ENCODE measurements around the gene VPS45. TPM values are rescaled to one million over a fixed set of nuclear protein-coding genes. Genes with fewer than 3 reads are reported as not detected.

Gene VPS45
- total RNA-seq, 1 experiment from 2014 or later = 30.3 TPM

DNA sequence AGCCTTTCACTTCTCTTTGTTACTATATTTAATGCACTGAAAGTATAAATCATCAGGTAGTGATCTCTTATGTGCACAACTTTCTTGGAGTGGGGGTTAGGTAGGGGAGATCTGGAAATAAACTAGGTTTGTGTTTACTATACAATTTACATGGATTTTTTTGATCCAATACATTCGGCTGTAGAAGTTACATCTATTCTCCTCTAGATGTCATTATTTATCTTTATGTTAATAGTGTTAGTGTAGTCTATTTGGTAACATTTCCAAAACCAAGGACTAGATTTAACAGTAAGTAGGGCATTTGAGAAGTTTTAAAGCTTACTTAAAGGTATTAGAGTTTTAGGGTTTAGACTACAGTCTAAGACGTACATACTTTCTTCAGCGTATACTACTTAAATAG lies 5.4 kb downstream of the VPS45 start:
- Histone ChIP-seq H4K20me1 (ENCODE audit: insufficient read depth) (no peaks in the 10 kb centered on the region), H3K27ac (no peak overlapping the region), H3K9me3 (ENCODE audit: insufficient read depth, low read depth) (no peaks in the 10 kb centered on the region), H3K4me1 (replicated peaks; ENCODE audit: insufficient read depth) (peaks cover 9% of the 10 kb centered on the region; the same call in 1 of the 2 replicates), H3K9me2 (ENCODE audit: insufficient read depth) (no peaks in the 10 kb centered on the region), H2AFZ (no peak overlapping the region), H3K79me2 (ENCODE audit: low read depth) (peaks cover 12% of the 10 kb centered on the region), H3K36me3 (ENCODE audit: low read depth) (peaks cover 7% of the 10 kb centered on the region; the same call in 1 of the 2 replicates), H3K4me3 (no peak overlapping the region), H3K27me3 (ENCODE audit: insufficient read depth, low read depth) (no peaks in the 10 kb centered on the region), H3F3A (ENCODE audit: insufficient read depth, low read depth) (no peaks in the 10 kb centered on the region), H3K4me2 (no peak overlapping the region)
- POLR2A ChIA-PET (ENCODE audit: unreplicated experiment) = no interaction called here
- intact Hi-C loops (cut with micrococcal nuclease; ENCODE audit: unreplicated experiment) = loop anchor here (1.0 kb wide), 1 partner anchor 114 kb away; no protein-coding TSS in a partner anchor
- CTCF ChIA-PET = interaction anchor here (0.7 kb wide), 1 partner anchor 36 kb away, joined by 5 read pairs; no protein-coding TSS in a partner anchor
- no TSS peak for BruUV-seq (replicated peaks)
- no peak for TF ChIP-seq EZH2 (IDR thresholded peaks at IDR 0.05; ENCODE audit: low read depth)
- TF ChIP-seq, protein P1, sequence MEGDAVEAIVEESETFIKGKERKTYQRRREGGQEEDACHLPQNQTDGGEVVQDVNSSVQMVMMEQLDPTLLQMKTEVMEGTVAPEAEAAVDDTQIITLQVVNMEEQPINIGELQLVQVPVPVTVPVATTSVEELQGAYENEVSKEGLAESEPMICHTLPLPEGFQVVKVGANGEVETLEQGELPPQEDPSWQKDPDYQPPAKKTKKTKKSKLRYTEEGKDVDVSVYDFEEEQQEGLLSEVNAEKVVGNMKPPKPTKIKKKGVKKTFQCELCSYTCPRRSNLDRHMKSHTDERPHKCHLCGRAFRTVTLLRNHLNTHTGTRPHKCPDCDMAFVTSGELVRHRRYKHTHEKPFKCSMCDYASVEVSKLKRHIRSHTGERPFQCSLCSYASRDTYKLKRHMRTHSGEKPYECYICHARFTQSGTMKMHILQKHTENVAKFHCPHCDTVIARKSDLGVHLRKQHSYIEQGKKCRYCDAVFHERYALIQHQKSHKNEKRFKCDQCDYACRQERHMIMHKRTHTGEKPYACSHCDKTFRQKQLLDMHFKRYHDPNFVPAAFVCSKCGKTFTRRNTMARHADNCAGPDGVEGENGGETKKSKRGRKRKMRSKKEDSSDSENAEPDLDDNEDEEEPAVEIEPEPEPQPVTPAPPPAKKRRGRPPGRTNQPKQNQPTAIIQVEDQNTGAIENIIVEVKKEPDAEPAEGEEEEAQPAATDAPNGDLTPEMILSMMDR (conservative IDR thresholded peaks at IDR 0.05) = peak; percentile 65
- DNase-seq = no peak

DNA sequence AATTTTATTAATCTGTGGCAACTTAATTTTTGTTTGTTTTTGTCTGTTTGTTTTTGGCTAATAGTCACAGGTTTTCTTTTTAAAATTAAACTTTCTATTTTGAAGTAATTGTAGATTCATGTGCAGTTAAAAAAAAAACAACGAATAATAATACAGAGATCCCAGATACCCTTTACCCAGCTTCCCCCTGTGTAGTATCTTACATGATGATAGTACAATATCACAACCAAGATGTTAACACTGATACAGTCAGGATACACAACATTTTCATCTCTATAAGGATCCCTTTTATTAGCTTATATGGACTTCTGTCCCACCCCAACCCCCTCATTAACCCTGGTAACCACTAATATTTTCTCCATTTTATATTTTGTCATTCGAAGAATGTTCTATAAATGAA lies 5.9 kb downstream of the VPS45 start:
- CTCF ChIA-PET = interaction anchor here (0.6 to 0.7 kb wide), 2 partner anchors 35 to 198 kb away, joined by 5 read pairs; no protein-coding TSS in a partner anchor
- no peak for DNase-seq
- no peaks in the 10 kb centered on the region for H4K20me1 ChIP-seq (ENCODE audit: insufficient read depth)
- H3K9me2 ChIP-seq (ENCODE audit: insufficient read depth) = no peaks in the 10 kb centered on the region
- H3K9me3 ChIP-seq (ENCODE audit: insufficient read depth, low read depth) = no peaks in the 10 kb centered on the region
- H3K4me3 ChIP-seq = no peak overlapping the region
- peaks cover 7% of the 10 kb centered on the region for H3K79me2 ChIP-seq (ENCODE audit: low read depth)
- no peak overlapping the region for H3K27ac ChIP-seq
- H2AFZ ChIP-seq = no peak overlapping the region
- intact Hi-C loops (cut with micrococcal nuclease; ENCODE audit: unreplicated experiment) = loop anchor here (1.0 kb wide), 1 partner anchor 114 kb away; no protein-coding TSS in a partner anchor
- H3F3A ChIP-seq (ENCODE audit: insufficient read depth, low read depth) = no peaks in the 10 kb centered on the region
- H3K4me2 ChIP-seq = no peak overlapping the region
- H3K4me1 ChIP-seq (replicated peaks; ENCODE audit: insufficient read depth) = peaks cover 5% of the 10 kb centered on the region; the same call in 1 of the 2 replicates
- BruUV-seq (replicated peaks) = no TSS peak
- peaks cover 7% of the 10 kb centered on the region; the same call in 1 of the 2 replicates for H3K36me3 ChIP-seq (ENCODE audit: low read depth)
- TF ChIP-seq, protein P1 (conservative IDR thresholded peaks at IDR 0.05) = no peak
- no peak for TF ChIP-seq EZH2 (IDR thresholded peaks at IDR 0.05; ENCODE audit: low read depth)
- no peaks in the 10 kb centered on the region for H3K27me3 ChIP-seq (ENCODE audit: insufficient read depth, low read depth)
- POLR2A ChIA-PET (ENCODE audit: unreplicated experiment) = no interaction called here

DNA sequence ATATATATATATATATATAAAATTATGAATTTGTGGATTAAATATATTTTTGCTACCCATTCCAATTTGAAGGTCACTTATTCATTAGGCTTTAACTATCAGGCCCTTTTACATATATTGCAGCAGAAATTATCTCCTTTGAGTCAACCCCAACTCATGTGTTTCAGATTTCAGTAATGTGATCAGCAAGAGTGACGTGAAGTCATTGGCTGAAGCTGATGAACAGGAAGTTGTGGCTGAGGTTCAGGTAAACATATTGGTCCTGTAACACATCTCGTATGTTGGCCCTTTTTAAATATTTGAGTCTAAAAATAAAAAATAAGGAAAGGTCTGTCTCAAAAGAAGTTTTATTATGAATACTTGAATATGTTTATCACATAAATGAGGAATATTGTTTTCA lies 8.5 kb downstream of the VPS45 start:
- Histone ChIP-seq H3F3A (ENCODE audit: insufficient read depth, low read depth) (no peaks in the 10 kb centered on the region), H3K9me2 (ENCODE audit: insufficient read depth) (no peaks in the 10 kb centered on the region), H3K79me2 (ENCODE audit: low read depth) (no peaks in the 10 kb centered on the region), H3K27ac (no peak overlapping the region), H3K27me3 (ENCODE audit: insufficient read depth, low read depth) (no peaks in the 10 kb centered on the region), H2AFZ (no peak overlapping the region), H3K4me1 (replicated peaks; ENCODE audit: insufficient read depth) (no peaks in the 10 kb centered on the region), H3K36me3 (ENCODE audit: low read depth) (peaks cover 19% of the 10 kb centered on the region; the same call in 1 of the 2 replicates), H3K9me3 (ENCODE audit: insufficient read depth, low read depth) (no peaks in the 10 kb centered on the region), H3K4me2 (no peak overlapping the region), H3K4me3 (no peak overlapping the region), H4K20me1 (ENCODE audit: insufficient read depth) (no peaks in the 10 kb centered on the region)
- BruUV-seq (replicated peaks) = no TSS peak
- intact Hi-C loops (cut with micrococcal nuclease; ENCODE audit: unreplicated experiment) = no loop called here
- POLR2A ChIA-PET (ENCODE audit: unreplicated experiment) = no interaction called here
- TF ChIP-seq, protein P1 (conservative IDR thresholded peaks at IDR 0.05) = no peak
- no peak for TF ChIP-seq EZH2 (IDR thresholded peaks at IDR 0.05; ENCODE audit: low read depth)
- CTCF ChIA-PET = no interaction called here
- no peak for DNase-seq

All from PC-9 (cell line).